Measurements from ENCODE around the gene THAP4.
A peak's percentile ranks its signal among the peaks of the same experiment; 100 is the strongest.

Gene THAP4

GRCh38 chr2:241638940-241639339 lies 2.0 kb upstream of the THAP4 start:
- DNase-seq (ENCODE audit: low read depth), result no peak

- DNase-seq (ENCODE audit: low read depth), result no peak
Measured at GRCh38 chr2:241637795-241638660, 1.1 kb upstream of the THAP4 start.

DNA sequence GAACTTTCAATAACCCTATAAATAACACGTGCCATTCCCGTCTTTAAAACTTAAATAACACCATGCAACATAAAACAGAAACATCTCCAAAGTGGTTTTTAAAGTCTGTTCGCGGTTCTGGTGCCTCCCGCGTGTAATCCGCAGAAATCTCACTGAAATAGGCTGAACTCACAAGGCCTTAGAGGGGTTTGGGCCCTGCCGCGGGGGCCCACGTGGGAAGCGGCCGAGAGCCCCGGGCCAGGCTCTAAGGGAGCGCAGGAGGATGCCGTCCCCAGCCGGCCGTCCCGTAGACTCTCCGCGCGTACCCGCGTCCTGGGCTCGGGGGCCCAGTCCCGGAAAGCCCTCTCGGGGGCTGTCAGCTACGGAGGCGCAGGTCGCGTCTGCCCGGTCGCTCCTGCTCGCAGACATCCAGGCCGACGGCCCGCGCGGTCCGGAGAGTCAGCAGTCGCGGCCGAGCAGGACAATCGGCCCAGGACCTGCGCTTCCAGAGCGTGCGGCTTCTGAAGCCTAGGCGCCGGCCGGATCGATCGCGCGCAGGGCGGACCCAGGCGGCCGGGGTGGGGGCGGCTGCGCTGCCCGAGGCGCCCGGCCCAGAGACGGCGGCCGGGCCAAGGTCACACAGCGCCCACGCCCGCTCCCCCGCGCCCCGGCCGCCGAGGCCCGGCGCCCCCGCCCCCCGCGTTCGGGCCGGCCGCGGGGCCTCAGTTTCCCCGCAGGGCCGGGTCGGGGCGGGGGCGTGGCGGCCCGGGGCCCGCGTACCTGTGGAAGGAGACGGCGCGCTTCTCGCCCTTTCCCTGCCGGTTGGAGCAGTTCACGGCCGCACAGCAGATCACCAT lies 558 bp downstream of the THAP4 start:
- DNase-seq (ENCODE audit: low read depth), result no peak

DNA sequence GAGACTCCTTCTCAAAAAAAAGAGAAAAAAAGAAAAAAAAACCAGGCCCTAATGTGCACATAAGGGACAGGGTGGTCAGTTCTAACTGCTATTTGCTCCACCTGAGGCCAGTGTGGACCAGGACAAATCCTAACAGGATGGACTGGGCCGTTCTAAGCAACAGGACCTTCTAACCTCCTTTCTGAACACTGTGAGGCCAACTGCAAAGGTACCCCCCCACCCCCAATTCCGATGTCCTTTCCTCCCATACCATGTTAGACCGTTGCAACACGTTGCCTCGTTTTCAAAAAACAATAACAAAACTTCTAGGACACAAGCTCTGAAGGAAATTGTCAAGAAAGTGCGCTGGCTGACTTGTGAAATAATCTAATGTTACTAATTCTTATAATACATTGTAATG lies 1.2 kb downstream of the THAP4 start:
- peak; percentile 10 for DNase-seq (ENCODE audit: low read depth)

DNA sequence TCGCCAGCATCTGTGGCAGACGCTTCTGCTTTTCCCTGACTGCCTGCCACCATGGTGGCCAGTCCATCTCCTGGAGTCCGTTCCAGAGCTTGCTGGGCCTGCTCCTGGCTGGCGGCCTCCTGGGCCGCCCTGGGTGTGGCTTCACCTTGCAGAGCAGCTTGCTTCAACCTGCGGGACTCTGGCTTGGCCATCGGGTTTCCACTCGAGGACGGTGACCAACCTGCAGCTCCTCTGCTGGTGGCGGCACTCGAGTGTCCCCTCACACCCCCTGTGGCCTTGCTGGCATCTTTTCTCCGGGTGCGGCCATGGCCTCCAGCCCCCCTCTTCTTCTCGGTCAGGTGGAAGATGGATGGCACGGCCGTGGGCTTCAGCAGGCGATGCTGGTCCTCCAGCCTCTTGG lies 3.4 kb downstream of the THAP4 start:
- no peak for DNase-seq (ENCODE audit: low read depth)

DNA sequence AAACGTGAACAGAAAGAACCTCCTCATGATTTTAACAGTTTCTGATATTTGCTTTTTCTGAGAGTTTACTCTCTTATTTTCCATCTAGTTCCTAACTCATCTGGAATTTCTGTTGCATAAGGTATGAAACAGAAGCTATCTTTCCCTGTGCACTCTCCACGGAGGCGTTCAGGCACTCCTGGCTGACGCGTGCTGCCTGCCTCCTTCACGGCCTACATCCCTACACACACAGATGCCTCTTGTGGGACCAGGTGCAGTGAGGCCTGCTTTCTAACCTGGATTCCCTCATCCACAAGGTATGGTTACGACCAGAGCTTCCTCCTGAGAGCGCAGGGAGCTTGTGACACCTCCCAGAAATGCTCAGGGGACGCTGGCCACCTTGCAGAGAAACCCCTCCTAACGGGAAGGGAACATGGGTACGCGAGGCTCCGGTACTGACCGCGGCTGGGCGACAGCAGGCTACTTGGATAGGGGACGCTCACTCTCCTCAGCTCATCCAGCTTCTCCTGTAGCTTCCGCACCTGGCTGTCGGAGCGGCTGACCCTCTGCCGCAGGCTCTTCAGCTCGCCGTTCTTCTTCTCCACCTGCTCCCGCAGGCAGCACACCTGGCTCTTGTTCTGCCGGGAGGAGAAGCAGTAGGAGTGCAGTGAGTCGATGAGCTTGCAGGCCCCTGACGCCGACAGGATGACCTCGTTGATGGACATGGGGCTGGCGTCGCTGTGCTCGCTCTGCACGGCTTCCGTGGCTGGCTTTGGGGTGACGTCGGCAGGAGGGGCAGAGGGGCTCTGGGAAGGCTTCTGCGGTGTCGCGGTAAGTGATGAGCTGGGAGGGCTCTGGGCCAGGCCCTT lies 4.3 kb downstream of the THAP4 start:
- no peak for DNase-seq (ENCODE audit: low read depth)

DNA sequence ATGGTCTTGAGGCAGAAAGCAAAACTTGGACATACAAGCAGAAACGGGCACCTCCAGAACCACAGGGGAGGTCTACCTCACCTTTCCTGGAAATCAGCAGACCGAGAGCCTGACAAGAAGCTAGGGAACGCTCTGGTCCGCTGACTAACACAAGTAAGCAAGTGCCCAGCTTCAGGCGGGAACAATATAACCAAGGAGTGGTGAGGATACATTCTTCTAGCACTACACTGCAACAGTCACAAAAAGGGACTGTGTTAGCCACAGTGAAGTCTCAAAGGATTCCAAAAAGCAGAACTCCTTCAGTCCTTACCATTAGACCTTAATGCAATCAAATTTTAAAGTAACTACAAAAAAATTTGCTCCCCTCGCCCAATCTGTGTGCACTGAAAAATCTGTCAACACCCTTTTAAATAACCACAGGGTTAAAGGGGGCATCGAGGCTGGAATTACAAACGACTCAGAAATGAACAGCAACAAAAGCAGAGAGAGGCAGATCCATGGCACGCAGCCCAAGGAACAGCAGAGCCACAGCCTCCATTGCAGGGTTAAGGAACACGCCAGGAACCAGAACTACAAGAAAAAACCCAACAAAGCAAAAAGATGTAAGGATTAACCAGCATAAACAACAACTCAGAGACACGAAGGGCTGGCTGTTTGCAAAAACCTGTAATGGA lies 7.1 kb downstream of the THAP4 start:
- no peak for DNase-seq (ENCODE audit: low read depth)

GRCh38 chr2:241627675-241628074 lies 9.3 kb downstream of the THAP4 start:
- DNase-seq (ENCODE audit: low read depth), result no peak

- DNase-seq (ENCODE audit: low read depth), result no peak
Measured at GRCh38 chr2:241620419-241620769, 16.6 kb downstream of the THAP4 start.

- DNase-seq (ENCODE audit: low read depth), result no peak
Measured at GRCh38 chr2:241619597-241620418, 17.1 kb downstream of the THAP4 start.

DNA sequence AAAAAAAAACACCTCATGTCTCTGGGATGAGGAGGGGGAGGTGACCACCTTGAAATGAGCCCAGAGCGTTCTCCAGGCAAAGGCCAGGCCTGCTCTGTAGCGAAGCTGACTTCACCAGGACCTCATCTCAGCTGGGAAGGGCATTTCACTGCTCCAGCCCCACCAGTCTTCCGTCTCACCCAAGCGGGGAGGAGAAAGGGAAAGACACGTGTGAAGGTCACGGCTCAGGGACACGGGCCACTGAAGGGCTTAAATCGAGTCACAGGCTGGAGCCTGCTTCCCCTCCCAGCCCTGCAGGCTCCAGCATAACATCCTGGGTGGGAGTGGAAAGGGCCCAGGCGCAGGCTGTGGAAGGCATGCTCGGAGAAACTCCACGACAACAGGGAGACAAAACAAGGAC lies 18.1 kb downstream of the THAP4 start:
- DNase-seq (ENCODE audit: low read depth), result no peak

- DNase-seq (ENCODE audit: low read depth), result no peak
Measured at GRCh38 chr2:241618296-241618805, 18.6 kb downstream of the THAP4 start.

GRCh38 chr2:241617431-241618154 lies 19.4 kb downstream of the THAP4 start:
- no peak for DNase-seq (ENCODE audit: low read depth)

DNA sequence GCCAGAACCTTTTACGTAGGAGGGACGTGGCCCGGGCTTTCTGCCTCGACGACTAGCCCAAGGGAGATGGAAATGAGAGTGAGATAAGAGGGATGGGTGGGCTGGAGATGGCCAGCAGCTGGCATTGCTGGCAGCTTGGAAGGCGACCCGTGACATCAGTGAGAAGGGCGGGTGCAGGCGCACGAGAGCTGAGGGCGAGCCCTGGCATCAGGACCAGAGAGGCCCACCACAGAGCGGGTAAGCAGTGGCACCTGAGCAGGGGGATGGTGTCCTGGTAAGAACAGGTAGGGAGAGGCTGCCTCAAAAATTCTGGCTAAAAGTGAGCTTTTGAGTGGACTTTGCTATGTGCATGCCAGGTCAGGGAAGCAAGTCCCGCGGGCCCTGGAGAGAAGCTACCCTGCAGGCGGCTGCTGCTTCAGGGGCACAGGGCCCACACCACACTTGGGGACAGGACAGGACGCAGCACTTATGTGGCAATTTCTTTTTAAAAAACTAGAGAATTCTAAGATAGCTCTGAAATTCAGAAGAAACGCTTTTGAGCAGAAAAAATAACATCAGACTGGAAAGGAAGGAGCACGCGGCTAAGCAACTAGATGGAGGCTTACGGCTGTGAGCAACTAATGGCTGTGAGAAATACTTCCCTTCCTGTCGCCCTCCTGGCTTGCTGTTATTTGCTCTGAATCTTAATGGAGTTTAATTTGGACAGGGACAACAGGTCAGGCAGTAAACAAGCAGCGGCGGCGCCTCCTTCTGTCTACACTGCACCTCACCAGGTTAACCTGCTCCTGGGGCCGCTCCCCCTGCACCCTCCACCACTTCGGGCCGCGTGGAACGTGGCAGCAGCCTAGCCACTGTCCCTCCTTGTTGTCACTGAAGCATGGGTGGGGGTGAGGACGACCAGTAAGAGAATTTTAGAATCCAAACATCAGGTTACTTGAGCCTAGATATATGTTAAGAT lies 20.5 kb downstream of the THAP4 start:
- DNase-seq (ENCODE audit: low read depth), result no peak

- no peak for DNase-seq (ENCODE audit: low read depth)
Measured at GRCh38 chr2:241615522-241616052, 21.4 kb downstream of the THAP4 start.

DNA sequence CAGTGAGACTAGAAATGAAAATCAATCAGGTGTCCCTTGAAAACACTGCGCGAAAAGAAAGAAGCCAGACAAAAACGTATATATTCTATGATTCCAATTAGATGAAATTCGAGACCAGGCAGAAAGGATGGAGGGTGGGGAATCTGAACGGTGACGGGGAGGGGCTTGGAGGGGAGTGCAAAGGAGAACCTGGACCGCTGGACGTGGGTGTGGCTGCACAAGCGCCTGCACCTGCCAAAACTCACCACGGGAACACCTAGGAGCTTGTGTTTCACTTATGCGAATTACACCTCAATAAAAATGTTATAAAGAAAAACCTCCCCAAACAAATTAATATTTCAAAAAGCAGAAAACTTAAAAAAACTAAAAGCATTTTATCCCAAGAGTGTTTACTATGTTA lies 21.9 kb downstream of the THAP4 start:
- no peak for DNase-seq (ENCODE audit: low read depth)

DNA sequence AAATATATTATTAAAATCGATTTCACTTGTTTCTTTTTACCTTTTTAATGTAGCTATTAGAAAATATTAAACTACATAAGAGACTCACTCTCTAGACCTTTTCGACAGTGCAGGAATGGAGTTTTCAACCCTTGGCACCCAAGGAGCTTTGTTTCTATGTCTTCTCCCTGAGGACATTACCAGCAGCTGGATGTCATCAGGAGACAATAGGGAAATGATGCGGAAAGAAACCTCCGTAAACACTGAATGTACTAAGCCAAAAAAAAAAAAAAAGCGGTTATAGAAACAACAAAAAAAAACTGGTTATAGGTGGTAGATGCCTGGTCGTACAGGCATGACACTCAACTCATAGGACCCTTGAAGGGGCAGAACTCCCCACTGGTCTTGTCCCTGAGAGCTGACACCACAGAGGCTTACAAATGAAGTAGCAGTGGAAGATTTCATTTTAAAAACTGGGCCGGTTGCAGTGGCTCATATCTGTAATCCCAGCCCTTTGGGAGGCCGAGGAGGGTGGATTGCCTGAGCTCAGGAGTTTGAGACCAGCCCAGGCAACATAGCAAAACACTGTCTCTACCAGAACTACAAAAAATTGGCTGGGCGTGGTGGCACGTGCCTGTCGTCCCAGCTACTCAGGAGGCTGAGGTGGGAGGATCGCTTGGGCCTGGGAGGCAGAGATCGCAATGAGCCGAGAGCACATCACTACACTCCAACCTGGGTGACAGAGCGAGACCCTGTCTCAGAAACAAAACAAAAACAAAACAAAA lies 23.8 kb downstream of the THAP4 start:
- peak; percentile 9 for DNase-seq (ENCODE audit: low read depth)
